GM12873 (cell line): ENCODE measurements around the gene UTY.

Experiments used
- CTCF ChIP-seq: IDR thresholded peaks from 2 replicates; pipeline ENCODE4 v1.5.1; 2012; ENCODE audit warnings: low read depth, mild to moderate bottlenecking, moderate library complexity, low read length, control low read depth; ENCODE audit not compliant: insufficient read depth; ENCODE audit errors: missing control alignments

UTY gene

GRCh38 chrY:13300795-13301194, 179.0 kb downstream of the UTY start:
- no peak for TF ChIP-seq CTCF

- no peak for TF ChIP-seq CTCF
Measured at GRCh38 chrY:13299411-13299810, 180.4 kb downstream of the UTY start.

DNA sequence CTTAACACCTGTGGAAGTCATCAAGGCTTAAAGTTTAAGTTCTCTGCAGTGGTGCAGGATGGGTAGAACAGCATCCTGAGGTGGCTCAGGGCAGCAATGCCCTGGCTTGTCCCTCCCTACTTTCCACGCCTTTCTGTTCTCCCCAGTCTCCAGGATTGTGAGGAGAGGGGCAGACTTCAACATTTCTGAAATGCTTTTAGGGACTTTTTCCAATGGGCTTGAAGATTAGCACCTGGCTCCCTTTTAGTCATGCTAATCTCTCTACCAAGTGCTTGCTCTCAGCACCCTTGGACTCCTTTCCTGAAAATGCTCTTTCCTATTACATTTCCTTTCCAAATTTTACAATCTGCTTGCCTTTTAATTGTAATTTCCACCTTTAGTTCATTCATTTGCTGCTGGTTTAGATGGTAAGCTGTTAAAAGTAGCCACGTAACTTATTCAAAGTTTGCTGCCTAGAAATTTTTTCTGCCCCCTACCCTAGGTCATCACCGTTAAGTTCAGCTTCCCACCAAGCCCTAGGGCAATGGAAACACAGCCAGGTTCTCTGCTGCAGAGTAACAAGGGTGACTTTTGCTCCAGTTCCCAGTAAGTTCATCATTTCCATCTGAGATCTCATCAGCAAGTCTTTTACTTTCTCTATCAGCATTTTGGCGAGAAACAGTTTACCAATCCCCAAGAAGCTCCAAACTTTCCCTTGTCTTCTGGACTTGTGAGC, 183.5 kb downstream of the UTY start:
- TF ChIP-seq CTCF = no peak

- no peak for TF ChIP-seq CTCF
Measured at GRCh38 chrY:13295026-13295425, 184.8 kb downstream of the UTY start.

GRCh38 chrY:13291199-13291598, 188.6 kb downstream of the UTY start:
- no peak for TF ChIP-seq CTCF

GRCh38 chrY:13279561-13279960, 200.3 kb downstream of the UTY start:
- no peak for TF ChIP-seq CTCF

- TF ChIP-seq CTCF = no peak
Measured at GRCh38 chrY:13271706-13272105, 208.1 kb downstream of the UTY start.
